Fibroblast of mammary gland (primary cell): Measurements from ENCODE around the gene PPP2R1B.

ENCODE experiments used
- DNase-seq: peaks from one replicate; pipeline ENCODE4 v3.0.0-alpha.2; 2010; ENCODE audit warnings: low read depth
- H3K4me3 ChIP-seq: 2 replicates; pipeline ENCODE4 v1.5.1; 2011; ENCODE audit warnings: low read depth, mild to moderate bottlenecking, low read length, moderate library complexity; ENCODE audit not compliant: control insufficient read depth
- TF ChIP-seq, protein P1 (sequence below): conservative IDR thresholded peaks from 2 replicates; pipeline ENCODE4 v1.5.1; 2011; ENCODE audit warnings: low read depth, low read length, inconsistent platforms; ENCODE audit not compliant: control insufficient read depth, insufficient read depth

The PPP2R1B gene

GRCh38 chr11:111691741-111692140 lies 74.4 kb downstream of the PPP2R1B start:
- DNase-seq: no peak
- H3K4me3 ChIP-seq: no peak overlapping the region
- TF ChIP-seq, protein P1, sequence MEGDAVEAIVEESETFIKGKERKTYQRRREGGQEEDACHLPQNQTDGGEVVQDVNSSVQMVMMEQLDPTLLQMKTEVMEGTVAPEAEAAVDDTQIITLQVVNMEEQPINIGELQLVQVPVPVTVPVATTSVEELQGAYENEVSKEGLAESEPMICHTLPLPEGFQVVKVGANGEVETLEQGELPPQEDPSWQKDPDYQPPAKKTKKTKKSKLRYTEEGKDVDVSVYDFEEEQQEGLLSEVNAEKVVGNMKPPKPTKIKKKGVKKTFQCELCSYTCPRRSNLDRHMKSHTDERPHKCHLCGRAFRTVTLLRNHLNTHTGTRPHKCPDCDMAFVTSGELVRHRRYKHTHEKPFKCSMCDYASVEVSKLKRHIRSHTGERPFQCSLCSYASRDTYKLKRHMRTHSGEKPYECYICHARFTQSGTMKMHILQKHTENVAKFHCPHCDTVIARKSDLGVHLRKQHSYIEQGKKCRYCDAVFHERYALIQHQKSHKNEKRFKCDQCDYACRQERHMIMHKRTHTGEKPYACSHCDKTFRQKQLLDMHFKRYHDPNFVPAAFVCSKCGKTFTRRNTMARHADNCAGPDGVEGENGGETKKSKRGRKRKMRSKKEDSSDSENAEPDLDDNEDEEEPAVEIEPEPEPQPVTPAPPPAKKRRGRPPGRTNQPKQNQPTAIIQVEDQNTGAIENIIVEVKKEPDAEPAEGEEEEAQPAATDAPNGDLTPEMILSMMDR: no peak

DNA sequence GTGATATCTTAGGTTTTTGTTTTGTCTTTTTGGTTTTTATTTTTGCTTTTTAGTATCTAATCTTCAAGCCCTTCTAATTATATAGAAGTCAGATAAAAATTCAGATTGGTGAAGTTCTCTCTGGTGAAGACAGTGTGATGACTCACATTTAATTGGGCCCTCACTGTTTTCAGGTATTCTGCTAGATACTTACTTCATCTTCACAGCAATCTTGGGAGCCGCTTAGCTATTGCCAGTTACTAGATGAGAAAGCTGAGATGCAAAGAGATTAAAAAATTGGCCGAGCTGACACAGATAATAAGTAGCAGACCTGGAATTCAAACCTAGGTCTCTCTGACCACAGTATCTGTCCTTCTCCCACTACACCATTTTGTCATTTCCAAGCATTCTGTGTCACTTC lies 75.0 kb downstream of the PPP2R1B start:
- no peak overlapping the region for H3K4me3 ChIP-seq
- DNase-seq: no peak
- TF ChIP-seq, protein P1: no peak

DNA sequence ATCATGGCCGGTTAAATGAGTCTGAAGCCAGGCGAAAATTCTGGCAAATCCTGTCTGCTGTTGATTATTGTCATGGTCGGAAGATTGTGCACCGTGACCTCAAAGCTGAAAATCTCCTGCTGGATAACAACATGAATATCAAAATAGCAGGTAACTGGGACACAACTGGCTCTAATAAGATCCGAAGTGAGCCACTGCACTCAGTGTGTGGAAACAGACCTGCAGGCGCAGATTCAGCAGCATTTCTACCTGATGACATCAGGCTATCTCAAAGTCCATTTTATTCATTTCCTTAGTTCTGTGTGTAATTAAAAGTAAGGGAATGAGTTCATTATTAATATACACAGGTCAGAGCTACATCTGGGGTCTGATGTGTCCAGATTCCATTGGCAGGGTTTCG lies 78.2 kb downstream of the PPP2R1B start:
- TF ChIP-seq, protein P1: no peak
- no peak overlapping the region for H3K4me3 ChIP-seq
- DNase-seq: no peak

GRCh38 chr11:111684251-111684650 lies 81.9 kb downstream of the PPP2R1B start:
- DNase-seq: no peak
- TF ChIP-seq, protein P1: no peak
- no peak overlapping the region for H3K4me3 ChIP-seq

DNA sequence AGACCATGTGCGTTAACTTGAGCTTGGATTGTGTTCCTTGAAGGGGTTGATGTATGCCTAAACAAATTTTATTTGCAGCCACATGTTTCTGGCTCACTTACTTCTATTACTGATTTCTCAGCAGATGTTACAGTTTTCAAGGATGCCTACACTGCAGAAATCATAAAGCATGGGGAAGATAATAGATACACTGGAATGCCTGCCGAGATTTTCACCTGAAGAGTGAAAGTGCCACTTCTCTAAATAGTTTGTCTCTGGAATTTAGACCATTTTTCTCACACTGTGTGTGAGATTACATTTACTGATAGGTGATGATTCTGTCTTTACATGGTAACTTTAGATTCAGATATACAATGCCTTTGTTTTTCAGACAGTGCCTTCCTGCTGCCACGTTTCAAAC lies 82.4 kb downstream of the PPP2R1B start:
- DNase-seq: no peak
- no peak overlapping the region for H3K4me3 ChIP-seq
- TF ChIP-seq, protein P1: no peak

DNA sequence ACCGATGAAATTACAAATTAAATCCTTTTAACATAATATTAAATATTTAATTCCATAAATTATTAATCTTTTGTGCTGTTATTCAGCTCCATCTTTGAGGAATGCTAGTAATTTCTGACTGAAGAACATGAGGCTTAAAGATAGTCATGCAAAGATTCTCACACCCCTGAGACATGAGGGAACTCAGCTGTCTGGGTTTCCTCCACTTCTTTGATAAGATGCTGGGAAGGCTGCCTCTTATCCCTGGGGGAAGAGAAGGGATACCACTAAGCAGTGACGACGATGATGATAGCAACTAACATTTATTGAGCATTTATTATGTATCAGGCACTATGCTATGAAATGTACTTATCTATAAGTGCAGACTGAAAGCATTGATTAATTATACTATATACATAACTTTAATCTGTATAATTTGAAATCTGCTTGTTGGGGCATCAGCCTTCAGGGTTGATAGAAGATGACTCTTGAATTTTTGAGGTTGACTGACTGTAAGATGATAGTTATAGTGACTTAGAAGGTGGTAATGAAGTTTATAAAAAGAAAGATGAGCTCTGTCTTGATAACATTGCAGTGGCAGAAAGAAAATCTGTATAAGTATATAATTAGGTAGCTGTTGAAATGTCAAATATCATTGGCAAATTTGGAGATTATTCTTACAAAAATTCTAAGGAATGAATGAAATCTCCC lies 85.6 kb downstream of the PPP2R1B start:
- no peak for DNase-seq
- no peak overlapping the region for H3K4me3 ChIP-seq
- TF ChIP-seq, protein P1: no peak
